ENCODE results near the gene LRP6.

Gene LRP6

DNA sequence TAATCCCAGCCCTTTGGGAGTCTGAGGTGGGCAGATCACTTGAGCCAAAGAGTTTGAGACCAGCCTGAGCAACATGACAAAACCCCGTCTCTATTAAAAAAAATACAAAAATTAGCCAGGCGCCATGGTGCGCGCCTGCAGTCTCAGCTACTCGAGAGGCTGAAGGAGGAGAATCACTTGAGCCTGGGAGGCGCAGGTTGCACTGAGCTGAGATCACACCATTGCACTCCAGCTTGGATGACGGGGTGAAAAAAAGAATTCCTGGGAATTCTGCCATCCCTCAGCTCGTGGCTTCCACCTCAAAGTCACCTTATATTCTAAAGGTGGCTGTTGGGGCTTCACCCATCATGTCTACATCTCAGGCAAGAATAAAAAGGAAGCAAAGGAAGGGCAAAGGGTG lies 183.2 kb downstream of the LRP6 start:
- no peak for DNase-seq (ENCODE audit: insufficient read length)
- no peak for FAIRE-seq
- TF ChIP-seq POLR2AphosphoS5 (IDR thresholded peaks at IDR 0.05; ENCODE audit: low read depth, low read length), result no peak

DNA sequence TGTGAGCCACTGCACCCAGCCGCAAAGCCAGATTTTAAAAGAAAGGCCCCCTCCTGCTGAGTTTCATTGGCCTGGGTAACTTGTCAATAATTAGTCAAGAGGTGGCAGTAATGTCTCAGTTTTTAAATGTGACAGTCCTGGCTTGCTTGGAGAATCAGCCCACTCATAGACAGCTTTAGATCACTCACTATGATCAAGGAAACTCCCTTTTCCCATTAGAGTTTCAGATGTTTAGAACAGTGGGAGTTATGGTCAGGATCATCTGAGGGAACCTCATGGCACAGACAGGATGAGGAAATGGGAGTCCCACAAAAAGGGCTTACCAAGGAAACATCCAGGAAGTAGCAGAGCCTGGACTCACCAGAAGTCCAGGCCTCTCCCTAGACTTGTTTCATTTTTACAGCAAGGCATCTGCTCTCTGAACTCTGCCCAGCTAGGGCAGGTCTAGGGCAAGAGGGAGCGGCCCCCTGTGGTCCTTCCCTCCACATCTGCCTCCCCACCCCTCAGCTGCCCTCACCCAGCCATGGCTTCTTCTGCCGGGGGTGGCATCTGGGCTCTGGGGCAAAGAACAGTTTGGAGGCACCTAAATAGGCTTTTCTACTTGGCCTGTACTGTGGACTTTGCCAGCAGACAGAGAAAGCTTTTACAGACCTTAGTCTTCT lies 184.9 kb downstream of the LRP6 start:
- FAIRE-seq, result peak; percentile 89
- DNase-seq (ENCODE audit: insufficient read length), result no peak
- TF ChIP-seq TAF1 (IDR thresholded peaks at IDR 0.05; ENCODE audit: borderline replicate concordance, low read depth, low read length), result no peak
- TF ChIP-seq POLR2AphosphoS5 (IDR thresholded peaks at IDR 0.05; ENCODE audit: low read depth, low read length), result no peak
- TF ChIP-seq POLR2A (IDR thresholded peaks at IDR 0.05; ENCODE audit: low read depth, low read length), result no peak

DNA sequence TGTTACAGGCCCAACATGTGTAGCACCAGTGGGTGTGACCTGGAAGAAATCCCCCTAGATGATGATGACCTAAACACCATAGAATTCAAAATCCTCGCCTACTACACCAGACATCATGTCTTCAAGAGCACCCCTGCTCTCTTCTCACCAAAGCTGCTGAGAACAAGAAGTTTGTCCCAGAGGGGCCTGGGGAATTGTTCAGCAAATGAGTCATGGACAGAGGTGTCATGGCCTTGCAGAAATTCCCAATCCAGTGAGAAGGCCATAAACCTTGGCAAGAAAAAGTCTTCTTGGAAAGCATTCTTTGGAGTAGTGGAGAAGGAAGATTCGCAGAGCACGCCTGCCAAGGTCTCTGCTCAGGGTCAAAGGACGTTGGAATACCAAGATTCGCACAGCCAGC lies 187.6 kb downstream of the LRP6 start:
- FAIRE-seq (no peak), DNase-seq (ENCODE audit: insufficient read length) (no peak)
- no peak for TF ChIP-seq POLR2A (IDR thresholded peaks at IDR 0.05; ENCODE audit: low read depth, low read length)

DNA sequence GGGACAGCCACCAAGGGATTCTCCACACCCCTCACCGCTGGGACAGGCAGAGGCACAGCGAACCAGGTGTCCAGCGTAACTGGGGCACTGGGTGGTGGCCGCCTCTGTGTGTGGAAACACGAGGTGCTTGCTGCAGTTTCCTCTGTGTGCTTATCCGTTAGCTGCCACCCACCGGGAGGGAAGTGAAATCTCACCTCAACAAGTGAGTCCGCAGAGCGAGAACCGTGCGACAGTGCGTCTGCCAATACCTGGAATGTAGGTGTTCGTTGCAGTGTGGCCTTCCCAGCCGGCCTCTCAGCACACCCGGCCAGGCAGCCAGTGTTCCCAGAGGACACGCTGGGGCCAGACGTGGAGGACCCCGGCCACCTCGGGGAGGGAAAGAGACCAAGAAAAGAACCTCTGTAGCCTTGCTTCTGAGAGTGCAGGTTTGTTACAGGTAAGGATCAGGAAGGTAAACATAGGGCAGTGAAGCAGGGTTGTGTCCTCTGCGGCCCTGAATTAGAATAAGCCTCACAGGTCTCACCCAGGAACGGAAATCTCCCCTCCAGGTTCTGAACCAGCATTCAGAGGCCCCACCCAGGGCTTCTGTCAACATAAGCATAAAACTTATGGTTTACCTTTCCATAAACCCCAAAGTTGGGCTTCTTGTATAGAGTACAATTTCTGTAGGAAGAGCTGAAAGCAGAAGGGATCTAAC lies 194.6 kb downstream of the LRP6 start:
- DNase-seq (ENCODE audit: insufficient read length) (peak; percentile 46), FAIRE-seq (peak; percentile 27)
- TF ChIP-seq TAF1 (IDR thresholded peaks at IDR 0.05; ENCODE audit: borderline replicate concordance, low read depth, low read length) (no peak), POLR2AphosphoS5 (IDR thresholded peaks at IDR 0.05; ENCODE audit: low read depth, low read length) (no peak), POLR2A (IDR thresholded peaks at IDR 0.05; ENCODE audit: low read depth, low read length) (no peak)

DNA sequence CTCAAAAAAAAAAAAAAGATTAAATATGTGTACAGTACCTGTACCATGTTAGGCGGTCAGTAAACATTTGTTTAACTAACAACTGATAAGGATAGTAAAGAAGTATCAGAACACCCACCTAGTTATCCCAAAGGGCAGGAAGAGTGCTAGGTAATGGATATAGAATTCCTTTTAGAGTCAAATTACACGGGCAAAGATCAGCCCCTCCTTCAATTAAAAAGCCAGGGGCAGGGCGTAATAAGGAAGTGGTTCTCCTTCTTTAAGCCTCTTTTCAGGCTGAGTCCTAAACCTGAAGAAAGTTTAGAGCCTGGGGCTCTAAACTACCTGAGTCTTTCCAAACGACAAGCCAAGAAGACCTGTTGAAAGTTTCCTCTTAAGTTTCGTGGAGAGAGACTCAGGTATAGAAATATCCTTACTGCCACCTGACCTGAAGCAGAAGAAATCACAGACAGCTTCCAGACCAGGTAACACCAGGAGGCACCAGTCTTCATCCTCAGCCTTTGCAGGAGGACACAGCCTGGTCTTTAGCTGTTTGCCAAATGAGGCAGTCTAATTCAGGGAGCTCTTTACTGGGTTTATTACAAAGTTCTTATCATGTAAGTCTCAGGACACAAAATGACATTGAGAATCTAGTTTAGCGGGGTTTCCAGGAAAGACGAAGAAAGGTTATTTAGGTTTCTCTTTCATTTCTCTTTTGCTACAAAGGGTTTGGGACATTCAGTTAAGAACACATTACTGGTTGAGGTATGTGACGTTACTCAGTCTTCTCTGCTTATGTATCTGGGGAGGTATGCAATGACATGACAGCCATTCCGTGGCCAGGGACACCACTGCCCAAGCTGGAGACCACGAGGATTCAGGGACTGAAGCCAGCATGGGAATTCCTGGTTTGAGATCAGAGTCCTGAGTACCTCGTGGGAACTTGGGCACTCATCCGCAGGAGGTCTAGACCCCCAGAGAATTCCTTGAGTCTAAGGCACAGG lies 195.9 kb downstream of the LRP6 start, which contains the start of gene BCL2L14:
TSS of gene BCL2L14 (plus strand) at position 266 of the 983 bp plus-strand sequence. CDS start 8,367 bp downstream, outside the sequence.
- DNase-seq (ENCODE audit: insufficient read length), result no peak
- TF ChIP-seq TAF1 (IDR thresholded peaks at IDR 0.05; ENCODE audit: borderline replicate concordance, low read depth, low read length) (no peak), POLR2AphosphoS5 (IDR thresholded peaks at IDR 0.05; ENCODE audit: low read depth, low read length) (no peak), POLR2A (IDR thresholded peaks at IDR 0.05; ENCODE audit: low read depth, low read length) (no peak)
- FAIRE-seq, result peak; percentile 66

DNA sequence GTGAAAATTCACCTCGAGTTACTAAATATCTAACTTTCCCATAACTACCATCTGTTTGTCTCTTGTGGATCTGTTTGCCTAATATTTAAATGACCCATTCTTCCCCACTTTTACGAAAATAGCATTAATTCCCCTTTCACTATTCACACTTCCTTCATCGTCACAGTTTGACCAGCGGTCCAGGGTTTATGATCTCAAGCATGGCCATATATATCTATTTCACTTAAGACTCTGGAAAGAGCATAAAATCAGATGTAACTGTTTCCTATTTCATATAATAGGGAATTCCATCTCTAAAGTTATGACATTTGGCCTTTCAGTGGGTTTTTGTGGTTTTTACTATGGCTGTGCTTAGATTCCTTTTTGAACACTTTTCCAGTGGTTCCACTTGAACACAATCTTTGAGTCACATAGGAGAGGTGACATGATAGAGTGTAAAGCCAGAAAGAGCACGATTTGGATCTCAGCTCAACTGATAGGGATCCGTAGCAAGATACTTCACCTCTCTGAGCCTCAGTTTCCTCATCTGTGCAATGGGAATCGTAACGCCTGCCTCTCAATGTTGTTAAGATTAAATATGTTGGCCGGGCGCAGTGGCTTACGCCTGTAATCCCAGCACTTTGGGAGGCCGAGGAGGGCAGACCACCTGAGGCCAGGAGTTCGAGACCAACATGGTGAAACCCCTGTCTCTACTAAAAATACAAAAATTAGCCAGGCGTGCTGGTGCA lies 196.9 kb downstream of the LRP6 start:
- no peak for TF ChIP-seq POLR2A (IDR thresholded peaks at IDR 0.05; ENCODE audit: low read depth, low read length)
- TF ChIP-seq TAF1 (IDR thresholded peaks at IDR 0.05; ENCODE audit: borderline replicate concordance, low read depth, low read length), result no peak
- TF ChIP-seq POLR2AphosphoS5 (IDR thresholded peaks at IDR 0.05; ENCODE audit: low read depth, low read length), result no peak
- no peak for FAIRE-seq
- DNase-seq (ENCODE audit: insufficient read length), result no peak

DNA sequence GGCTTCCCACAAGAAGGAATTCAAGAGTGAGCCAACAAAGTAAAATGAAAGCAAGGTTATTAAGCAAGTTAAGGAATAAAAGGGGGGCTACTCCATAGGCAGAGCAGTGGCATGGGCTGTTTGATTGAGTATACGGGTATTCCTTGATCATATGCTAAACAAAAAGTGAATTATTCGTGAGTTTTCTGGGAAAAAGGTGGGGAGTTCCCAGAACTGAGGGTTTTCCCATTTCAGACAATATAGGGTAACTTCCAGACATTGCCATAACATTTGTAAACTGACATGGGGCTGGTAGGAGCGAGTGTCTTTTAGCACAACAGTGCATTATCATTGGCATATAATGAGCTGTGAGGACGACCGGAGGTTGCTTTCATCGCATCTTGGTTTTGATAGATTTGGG lies 198.1 kb downstream of the LRP6 start:
- no peak for TF ChIP-seq POLR2AphosphoS5 (IDR thresholded peaks at IDR 0.05; ENCODE audit: low read depth, low read length)
- TF ChIP-seq POLR2A (IDR thresholded peaks at IDR 0.05; ENCODE audit: low read depth, low read length), result no peak
- TF ChIP-seq TAF1 (IDR thresholded peaks at IDR 0.05; ENCODE audit: borderline replicate concordance, low read depth, low read length), result no peak
- FAIRE-seq (no peak), DNase-seq (ENCODE audit: insufficient read length) (no peak)

Measured in GM12892 (cell line).